Pancreas (tissue), 10 donors: ENCODE results near the gene A2ML1. TPM values are rescaled to one million over a fixed set of nuclear protein-coding genes. Genes with fewer than 3 reads are reported as not detected.
"Not testable (repeated sequence)": the region's sequence is repeated elsewhere in the genome, so short reads cannot be mapped to it uniquely, and the experiment has no call there.

Experiments
- ATAC-seq, 4 donors: fragments of 200-7000 bp; cut with Tn5 transposase; one replicate each; pipeline versions ENCODE4 v1.8.0 to v1.9.1; 2020; ENCODE audit warnings: mild to moderate bottlenecking in 4 of 4, moderate library complexity in 4 of 4
- DNase-seq, 6 donors: peaks; one replicate each; pipeline ENCODE4 v3.0.0-alpha.2; 2020
- FAIRE-seq: peaks from 2 replicates; lab custom pipeline; 2012; peaks lifted over from hg19 to GRCh38; lab: Jason Lieb, UNC
- H3K27ac ChIP-seq, 4 donors: fragments of 200-600 bp; sonication (generic); 1 replicate in 3 of 4; 2 replicates in 1 of 4; pipeline versions ENCODE4 v1.5.0 to v1.8.0; 2020
- H3K27me3 ChIP-seq, 4 donors: fragments of 200-600 bp; one replicate each; pipeline ENCODE4 v1.8.0; 2021
- H3K36me3 ChIP-seq, 3 donors: fragments of 200-600 bp; sonication (generic) in 1 of 3; one replicate each; pipeline versions ENCODE4 v1.5.0 to v1.8.0; 2020 to 2021
- H3K4me1 ChIP-seq, 3 donors: fragments of 200-600 bp; one replicate each; pipeline ENCODE4 v1.8.0; 2021
- H3K4me3 ChIP-seq, 4 donors: fragments of 200-600 bp; sonication (generic) in 2 of 4; one replicate each; pipeline versions ENCODE4 v1.5.0 to v1.8.0; 2020 to 2021
- H3K9me3 ChIP-seq, 4 donors: fragments of 200-600 bp; one replicate each; pipeline ENCODE4 v1.8.0; 2021
- WGBS, 2 donors: extraction: QIAGEN DNeasy Blood & Tissue Kit; methylation state at CpG; one replicate each; pipeline ENCODE4 v1.1.7; 2013; 5-methylcytosine and 5-hydroxymethylcytosine counted together
- intact Hi-C, 3 donors: fragments of 100-400 bp; cut with DNase I; formaldehyde crosslinking; loops; one replicate each; pipeline versions ENCODE4 v1.11.1 to v1.14.2; 2022
- polyA plus RNA-seq, 2 donors: library from polyadenylated mRNA; stranded (reverse); fragments of 200-250 nt; gene quantifications; one replicate each; pipeline ENCODE4 v1.2.3, GENCODE V29; 2013
- total RNA-seq, 6 donors: library from RNA; stranded (reverse); fragmentation: NEBNext Ultra II Directional in 4 of 6; extraction: Animal tissue kit (Norgen Biotek cat#: 25700) in 4 of 6; gene quantifications; one replicate each; pipeline versions ENCODE4 v1.2.1 to v1.2.4, GENCODE V29; 2021 to 2023
- TF ChIP-seq, protein P1 (sequence below), 4 donors: fragments of 200-600 bp; sonication (generic) in 3 of 4; IDR thresholded peaks; one replicate each; pipeline versions ENCODE4 v1.5.0 to v1.8.0; 2021; ENCODE audit warnings: antibody characterized with exemption in 4 of 4
- donor health status: healthy with polysubstance abuse.
- donor health status: DM: no; HTN: no; CAD: no; lungs with moderate emphysema.
- donor health status: DM: no; HTN: no; CAD: no.
- donor health status: control.
- donor health status: control.
- donor health status: Bipolar disorder and iron deficiency.
- donor health status: DM: yes; HTN: yes; CAD: no.
- donor health status: DM: no; HTN: no; CAD: no.
- donor health status: DM: no; HTN: no; CAD: no.
- donor health status: DM: yes; HTN: yes; CAD: no.

A2ML1 gene
- total and polyA plus RNA-seq, 8 donors, result 0.05 to 0.08 TPM; not detected in 6

DNA sequence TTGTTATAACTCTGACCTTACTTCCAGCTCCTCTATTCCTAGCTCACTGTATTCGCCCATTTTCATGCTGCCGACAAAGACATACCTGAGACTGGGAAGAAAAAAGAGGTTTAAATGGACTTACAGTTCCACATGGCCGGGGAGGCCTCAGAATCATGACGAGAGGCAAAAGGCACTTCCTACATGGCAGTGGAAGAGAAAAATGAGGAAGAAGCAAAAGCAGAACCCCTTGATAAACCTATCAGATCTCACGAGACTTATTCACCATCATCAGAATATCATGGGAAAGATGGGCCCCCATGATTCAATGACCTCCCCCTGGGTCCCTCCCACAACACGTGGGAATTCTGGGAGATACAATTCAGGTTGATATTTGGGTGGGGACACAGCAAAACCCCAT is 77.4 kb downstream of the A2ML1 start:
- TF ChIP-seq, protein P1, sequence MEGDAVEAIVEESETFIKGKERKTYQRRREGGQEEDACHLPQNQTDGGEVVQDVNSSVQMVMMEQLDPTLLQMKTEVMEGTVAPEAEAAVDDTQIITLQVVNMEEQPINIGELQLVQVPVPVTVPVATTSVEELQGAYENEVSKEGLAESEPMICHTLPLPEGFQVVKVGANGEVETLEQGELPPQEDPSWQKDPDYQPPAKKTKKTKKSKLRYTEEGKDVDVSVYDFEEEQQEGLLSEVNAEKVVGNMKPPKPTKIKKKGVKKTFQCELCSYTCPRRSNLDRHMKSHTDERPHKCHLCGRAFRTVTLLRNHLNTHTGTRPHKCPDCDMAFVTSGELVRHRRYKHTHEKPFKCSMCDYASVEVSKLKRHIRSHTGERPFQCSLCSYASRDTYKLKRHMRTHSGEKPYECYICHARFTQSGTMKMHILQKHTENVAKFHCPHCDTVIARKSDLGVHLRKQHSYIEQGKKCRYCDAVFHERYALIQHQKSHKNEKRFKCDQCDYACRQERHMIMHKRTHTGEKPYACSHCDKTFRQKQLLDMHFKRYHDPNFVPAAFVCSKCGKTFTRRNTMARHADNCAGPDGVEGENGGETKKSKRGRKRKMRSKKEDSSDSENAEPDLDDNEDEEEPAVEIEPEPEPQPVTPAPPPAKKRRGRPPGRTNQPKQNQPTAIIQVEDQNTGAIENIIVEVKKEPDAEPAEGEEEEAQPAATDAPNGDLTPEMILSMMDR (IDR thresholded peaks at IDR 0.05), result no peak
- Histone ChIP-seq H3K4me3 (no peak overlapping the region), H3K36me3 (no peaks in the 10 kb centered on the region), H3K27ac (no peak overlapping the region), H3K9me3 (no peaks in the 10 kb centered on the region), H3K27me3 (no peaks in the 10 kb centered on the region), H3K4me1 (no peaks in the 10 kb centered on the region)
- FAIRE-seq, result no peak
- DNase-seq, result no peak
- 73 to 81% methylated on average over 6 of the region's 6 CpGs for WGBS, 2 donors
- intact Hi-C loops, result loop anchor here in 1 of 3 donors (10.0 kb wide), 1 partner anchor 215 kb away; no protein-coding TSS in a partner anchor
- ATAC-seq, result no peak

DNA sequence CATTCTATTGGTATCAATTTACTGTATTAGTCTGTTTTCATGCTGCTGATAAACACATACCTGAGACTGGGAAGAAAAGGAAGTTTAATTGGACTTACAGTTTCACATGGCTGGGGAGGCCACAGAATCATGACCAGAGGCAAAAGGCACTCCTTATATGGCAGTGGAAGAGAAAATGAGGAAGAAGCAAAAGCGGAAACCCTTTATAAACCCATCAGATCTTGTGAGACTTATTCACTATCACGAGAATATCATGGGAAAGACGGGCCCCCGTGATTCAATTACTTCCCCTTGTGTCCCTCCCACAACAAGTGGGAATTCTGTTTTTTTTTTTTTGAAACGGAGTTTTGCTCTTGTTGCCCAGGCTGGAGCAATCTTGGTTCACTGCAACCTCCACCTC is 80.3 kb downstream of the A2ML1 start:
- ATAC-seq, H3K27ac ChIP-seq, H3K4me1 ChIP-seq, intact Hi-C loops, FAIRE-seq, H3K4me3 ChIP-seq, H3K9me3 ChIP-seq, H3K27me3 ChIP-seq, H3K36me3 ChIP-seq, DNase-seq: not testable (repeated sequence)
- WGBS, 2 donors, result 84 to 90% methylated on average over 5 of the region's 5 CpGs

DNA sequence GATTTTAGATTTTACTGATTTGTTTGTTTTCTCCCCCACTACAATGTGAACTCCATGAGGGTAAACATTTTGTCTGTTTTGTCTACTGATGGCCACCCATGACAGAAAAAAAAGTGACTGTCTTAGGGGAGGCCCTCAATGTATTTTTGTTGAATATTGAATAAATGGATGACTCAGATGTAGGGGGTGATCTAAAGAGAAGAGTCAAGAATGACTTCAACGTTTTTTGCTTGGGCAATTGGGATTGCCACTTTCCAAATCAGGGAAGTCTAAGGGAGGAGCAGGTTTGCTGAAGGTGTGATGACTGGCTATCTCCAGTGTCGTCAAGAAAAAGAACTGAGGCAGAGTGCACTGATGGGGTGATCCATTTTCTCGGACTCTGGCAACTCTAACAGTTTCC is 81.2 kb downstream of the A2ML1 start:
- no peaks in the 10 kb centered on the region for H3K9me3 ChIP-seq
- intact Hi-C loops, result no loop called here
- H3K27me3 ChIP-seq, result no peaks in the 10 kb centered on the region
- no peak overlapping the region for H3K27ac ChIP-seq
- ATAC-seq, result no peak
- TF ChIP-seq, protein P1 (IDR thresholded peaks at IDR 0.05), result no peak
- FAIRE-seq, result no peak
- H3K4me1 ChIP-seq, result no peaks in the 10 kb centered on the region
- no peaks in the 10 kb centered on the region for H3K36me3 ChIP-seq
- DNase-seq, result no peak
- WGBS, 2 donors, result 61 to 71% methylated on average over 3 of the region's 3 CpGs
- H3K4me3 ChIP-seq, result no peak overlapping the region

DNA sequence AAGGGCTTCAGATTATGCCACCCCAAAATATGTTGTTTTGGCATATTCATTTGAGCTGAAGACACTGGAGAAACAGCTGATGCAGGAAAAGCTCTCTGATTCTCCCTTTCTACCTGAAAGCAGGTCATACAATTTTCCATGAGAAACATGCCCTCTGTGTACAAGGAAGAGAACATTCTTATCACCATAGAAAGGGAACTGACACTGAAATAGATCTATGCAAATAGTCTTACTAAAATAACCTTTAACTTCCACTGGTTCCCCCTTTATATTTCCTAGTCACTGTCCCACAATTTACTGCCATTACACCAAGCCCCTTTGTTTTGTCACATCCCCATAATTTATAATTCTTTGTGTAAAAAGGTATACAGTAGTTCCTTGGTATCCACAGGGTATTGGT is 82.2 kb downstream of the A2ML1 start:
- FAIRE-seq, result no peak
- Histone ChIP-seq H3K27me3 (no peaks in the 10 kb centered on the region), H3K27ac (no peak overlapping the region), H3K9me3 (no peaks in the 10 kb centered on the region), H3K4me3 (no peak overlapping the region), H3K36me3 (no peaks in the 10 kb centered on the region), H3K4me1 (no peaks in the 10 kb centered on the region)
- no peak for ATAC-seq
- no peak for DNase-seq
- TF ChIP-seq, protein P1 (IDR thresholded peaks at IDR 0.05), result no peak
- intact Hi-C loops, result no loop called here

DNA sequence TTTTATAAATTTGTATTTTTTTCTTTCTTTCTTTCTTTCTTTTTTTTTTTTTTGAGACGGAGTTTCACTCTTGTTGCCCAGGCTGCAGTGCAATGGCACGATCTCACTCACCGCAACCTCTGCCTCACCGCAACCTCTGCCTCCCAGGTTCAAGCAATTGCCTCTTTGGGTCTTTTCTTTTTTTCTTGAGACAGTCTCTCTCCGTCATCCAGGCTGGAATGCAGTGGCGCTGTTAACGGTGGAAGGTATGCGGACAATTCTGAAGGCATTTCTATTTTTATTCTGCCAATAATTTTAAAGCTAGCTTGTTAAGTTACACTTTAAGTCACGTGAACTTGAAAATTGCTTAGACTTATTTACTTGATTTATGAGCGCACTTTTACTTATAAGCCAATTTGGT is 83.1 kb downstream of the A2ML1 start:
- 56 to 64% methylated on average over 7 to 10 of the region's 10 CpGs for WGBS, 2 donors
- TF ChIP-seq, protein P1 (IDR thresholded peaks at IDR 0.05), result no peak
- intact Hi-C loops, result no loop called here
- FAIRE-seq, result no peak
- DNase-seq, result no peak
- Histone ChIP-seq H3K36me3 (no peaks in the 10 kb centered on the region), H3K4me1 (no peaks in the 10 kb centered on the region), H3K4me3 (no peak overlapping the region), H3K27ac (no peak overlapping the region), H3K27me3 (no peaks in the 10 kb centered on the region), H3K9me3 (no peaks in the 10 kb centered on the region)
- ATAC-seq, result no peak
